ENCODE measurements around the gene CIB4.

Gene CIB4

DNA sequence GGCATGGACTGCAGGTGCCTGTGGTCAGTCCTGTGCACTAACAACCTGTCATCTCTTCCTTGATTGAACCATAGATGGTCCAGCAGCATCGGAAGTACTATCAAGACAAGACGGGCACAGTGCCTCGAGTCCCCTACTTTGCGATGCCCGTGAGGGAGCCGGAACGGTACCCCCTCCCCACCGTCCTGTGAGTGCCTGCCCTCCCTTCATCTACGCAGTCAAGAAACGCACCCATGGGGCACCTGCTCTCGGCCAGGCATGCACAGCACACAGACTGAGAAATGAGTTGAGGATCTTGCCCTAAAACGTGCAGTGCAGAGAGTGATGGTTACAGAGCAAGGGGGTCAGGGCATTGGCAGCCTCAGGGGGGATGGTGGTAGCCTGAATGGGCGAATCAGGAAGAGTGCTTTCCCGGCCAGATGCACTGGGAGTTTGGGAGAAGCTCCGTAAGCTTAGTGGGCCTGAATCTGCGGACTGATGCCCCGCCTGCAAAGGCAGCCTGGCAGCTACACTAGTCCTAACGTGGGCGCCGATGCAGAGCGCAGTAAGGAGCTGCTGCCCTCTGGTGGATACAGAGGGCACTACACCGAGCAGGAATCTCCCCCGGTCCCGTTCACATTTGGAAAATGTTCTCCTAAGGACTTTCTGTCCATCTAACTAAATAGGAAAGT, 63.6 kb downstream of the CIB4 start:
- Histone ChIP-seq H3K27me3 (replicated peaks) (peaks cover 14% of the 10 kb centered on the region), H3K4me3 (ENCODE audit: low read depth, low read length) (no peak overlapping the region), H3K27ac (no peak overlapping the region), H3K36me3 (replicated peaks) (no peaks in the 10 kb centered on the region)
- in situ Hi-C loops (cut with HindIII; ENCODE audit: low pct_ligation_motif_present, low sequenced_read_pairs) = loop anchor here (25.0 kb wide), 1 partner anchor 185 kb away; the partner anchor contains the start of gene SLC35F6
- TF ChIP-seq CTCF (IDR thresholded peaks at IDR 0.05; ENCODE audit: low read depth, low read length, missing control alignments) = peak; percentile 98
- peak; percentile 48 for DNase-seq

DNA sequence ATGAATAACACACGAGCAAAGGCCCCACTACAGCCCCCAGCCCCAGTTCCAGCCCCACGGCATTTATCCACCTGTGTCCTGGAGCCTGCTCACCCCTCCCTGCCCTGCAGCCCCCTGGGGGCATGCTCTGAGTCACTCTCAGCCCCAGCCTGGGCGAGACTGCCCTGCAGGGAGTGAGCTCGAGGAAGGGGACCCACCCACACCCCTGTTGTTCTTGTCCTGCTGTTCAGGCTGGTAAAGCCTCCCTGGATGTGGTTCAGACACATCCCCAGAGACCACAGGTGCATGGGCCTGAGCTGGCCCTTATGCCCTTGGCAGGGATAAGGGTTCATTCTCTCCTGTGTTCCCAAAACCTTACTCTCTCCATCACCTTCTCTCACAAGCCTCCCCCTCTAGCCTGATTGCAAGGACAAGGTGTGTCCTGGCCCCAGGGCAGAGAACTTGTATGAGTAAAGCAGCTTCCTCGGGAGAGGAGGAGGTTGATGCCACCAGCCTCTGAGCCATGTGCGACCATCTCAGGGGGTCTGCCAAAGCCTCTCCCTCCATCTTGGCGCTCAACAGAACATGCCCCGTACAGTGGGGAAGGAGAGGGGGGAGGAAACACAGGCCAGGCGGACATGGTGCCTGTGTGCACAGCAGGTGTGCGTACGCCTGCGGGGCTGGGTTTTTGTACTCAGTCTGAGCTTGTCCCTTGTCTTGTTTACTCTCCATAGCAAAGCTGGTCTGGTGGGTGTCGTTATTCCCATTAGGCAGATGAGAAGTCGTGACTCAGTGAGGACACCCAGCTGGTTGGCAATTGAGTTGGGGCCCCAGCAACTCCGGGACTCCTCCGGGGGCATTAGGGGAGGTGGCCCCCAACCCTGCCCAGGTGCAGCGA, 64.4 kb downstream of the CIB4 start:
- Histone ChIP-seq H3K4me3 (ENCODE audit: low read depth, low read length) (no peak overlapping the region), H3K36me3 (replicated peaks) (no peaks in the 10 kb centered on the region), H3K27ac (no peak overlapping the region), H3K27me3 (replicated peaks) (peaks cover 12% of the 10 kb centered on the region)
- in situ Hi-C loops (cut with HindIII; ENCODE audit: low pct_ligation_motif_present, low sequenced_read_pairs) = loop anchor here (25.0 kb wide), 1 partner anchor 185 kb away; the partner anchor contains the start of gene SLC35F6
- TF ChIP-seq CTCF (IDR thresholded peaks at IDR 0.05; ENCODE audit: low read depth, low read length, missing control alignments) = no peak
- no peak for DNase-seq

GRCh38 chr2:26575836-26576564, 65.2 kb downstream of the CIB4 start:
- H3K4me3 ChIP-seq (ENCODE audit: low read depth, low read length) = no peak overlapping the region
- TF ChIP-seq CTCF (IDR thresholded peaks at IDR 0.05; ENCODE audit: low read depth, low read length, missing control alignments) = no peak
- in situ Hi-C loops (cut with HindIII; ENCODE audit: low pct_ligation_motif_present, low sequenced_read_pairs) = loop anchor here (25.0 kb wide), 1 partner anchor 186 kb away; the partner anchor contains the start of gene SLC35F6
- H3K27ac ChIP-seq = no peak overlapping the region
- peaks cover 8% of the 10 kb centered on the region for H3K27me3 ChIP-seq (replicated peaks)
- H3K36me3 ChIP-seq (replicated peaks) = no peaks in the 10 kb centered on the region
- DNase-seq = no peak

DNA sequence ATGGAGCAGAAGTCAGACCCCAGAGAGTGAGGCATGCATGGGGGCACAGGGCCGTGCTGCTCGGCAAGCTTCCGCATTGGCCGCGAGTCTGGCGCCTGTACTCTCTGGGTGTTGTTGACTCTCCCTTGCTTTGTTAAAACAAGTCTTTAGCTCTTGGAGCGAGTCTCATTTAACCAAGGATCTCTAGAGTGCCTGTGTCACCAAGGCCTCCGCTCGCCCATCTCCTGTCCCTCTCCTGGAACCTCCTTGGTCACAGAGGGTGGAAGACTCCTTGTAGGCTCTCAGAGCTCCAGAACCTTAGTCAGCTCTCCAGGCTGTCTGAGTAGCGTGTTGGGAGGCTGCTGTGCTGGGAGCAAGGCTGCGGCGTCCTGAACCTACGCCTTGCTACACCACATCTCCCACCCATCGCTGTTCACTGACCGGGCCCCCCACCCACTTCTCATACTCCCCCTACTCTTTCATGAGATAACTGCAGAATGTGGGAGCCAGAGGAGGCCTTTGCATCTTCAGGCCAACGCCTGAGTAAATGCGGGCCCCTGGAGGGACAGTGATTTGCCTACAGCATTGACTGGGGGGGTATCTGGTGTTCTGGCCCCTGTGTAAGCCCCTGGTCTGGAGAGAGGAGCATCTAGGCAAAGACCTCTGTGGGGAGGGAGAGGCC, 66.1 kb downstream of the CIB4 start:
- H3K36me3 ChIP-seq (replicated peaks) = no peaks in the 10 kb centered on the region
- in situ Hi-C loops (cut with HindIII; ENCODE audit: low pct_ligation_motif_present, low sequenced_read_pairs) = loop anchor here (25.0 kb wide), 1 partner anchor 187 kb away; the partner anchor contains the start of gene SLC35F6
- H3K27me3 ChIP-seq (replicated peaks) = peaks cover 8% of the 10 kb centered on the region
- no peak for DNase-seq
- no peak overlapping the region for H3K4me3 ChIP-seq (ENCODE audit: low read depth, low read length)
- no peak overlapping the region for H3K27ac ChIP-seq
- TF ChIP-seq CTCF (IDR thresholded peaks at IDR 0.05; ENCODE audit: low read depth, low read length, missing control alignments) = no peak
